Epithelial cell of proximal tubule (primary cell): Measurements from ENCODE around the gene AAMDC. TPM values are rescaled to one million over a fixed set of nuclear protein-coding genes. Genes with fewer than 3 reads are reported as not detected.

Source experiments
- DNase-seq: peaks from one replicate; pipeline ENCODE4 v3.0.0-alpha.2; 2011; ENCODE audit warnings: low read depth
- H3K4me3 ChIP-seq: 2 replicates; pipeline ENCODE4 v1.5.1; 2011; ENCODE audit warnings: low read depth, mild to moderate bottlenecking, low read length
- total RNA-seq: library from RNA; depleted of rRNA; stranded (reverse); fragments of >200 nt; gene quantifications from 2 replicates; pipeline ENCODE4 v1.2.3, GENCODE V29; 2015
- TF ChIP-seq, protein P1 (sequence below): conservative IDR thresholded peaks from 2 replicates; pipeline ENCODE4 v1.5.1; 2012; ENCODE audit warnings: low read depth, mild to moderate bottlenecking, low read length

AAMDC gene
- total RNA-seq, 1 donor from 2014 or later: 19.3 TPM

DNA sequence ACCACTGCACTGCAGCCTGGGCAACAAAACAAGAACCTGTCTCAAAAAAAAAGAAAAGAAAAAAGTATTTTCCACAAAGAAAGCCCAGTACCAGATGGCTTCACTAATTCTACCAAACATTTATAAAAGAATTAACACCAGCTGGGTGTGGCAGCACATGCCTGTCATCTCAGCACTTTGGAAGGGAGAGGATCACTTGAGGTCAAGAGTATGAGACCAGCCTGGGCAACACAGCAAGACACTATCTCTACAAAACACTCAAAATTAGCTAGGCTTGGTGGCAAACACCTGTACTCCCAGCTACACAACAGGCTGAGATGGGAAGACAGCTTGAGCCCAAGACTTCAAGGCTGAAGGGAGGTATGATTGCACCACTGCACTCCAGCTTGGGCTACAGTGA lies 20.5 kb upstream of the AAMDC start:
- no peak overlapping the region for H3K4me3 ChIP-seq
- TF ChIP-seq, protein P1, sequence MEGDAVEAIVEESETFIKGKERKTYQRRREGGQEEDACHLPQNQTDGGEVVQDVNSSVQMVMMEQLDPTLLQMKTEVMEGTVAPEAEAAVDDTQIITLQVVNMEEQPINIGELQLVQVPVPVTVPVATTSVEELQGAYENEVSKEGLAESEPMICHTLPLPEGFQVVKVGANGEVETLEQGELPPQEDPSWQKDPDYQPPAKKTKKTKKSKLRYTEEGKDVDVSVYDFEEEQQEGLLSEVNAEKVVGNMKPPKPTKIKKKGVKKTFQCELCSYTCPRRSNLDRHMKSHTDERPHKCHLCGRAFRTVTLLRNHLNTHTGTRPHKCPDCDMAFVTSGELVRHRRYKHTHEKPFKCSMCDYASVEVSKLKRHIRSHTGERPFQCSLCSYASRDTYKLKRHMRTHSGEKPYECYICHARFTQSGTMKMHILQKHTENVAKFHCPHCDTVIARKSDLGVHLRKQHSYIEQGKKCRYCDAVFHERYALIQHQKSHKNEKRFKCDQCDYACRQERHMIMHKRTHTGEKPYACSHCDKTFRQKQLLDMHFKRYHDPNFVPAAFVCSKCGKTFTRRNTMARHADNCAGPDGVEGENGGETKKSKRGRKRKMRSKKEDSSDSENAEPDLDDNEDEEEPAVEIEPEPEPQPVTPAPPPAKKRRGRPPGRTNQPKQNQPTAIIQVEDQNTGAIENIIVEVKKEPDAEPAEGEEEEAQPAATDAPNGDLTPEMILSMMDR: no peak
- DNase-seq: no peak

DNA sequence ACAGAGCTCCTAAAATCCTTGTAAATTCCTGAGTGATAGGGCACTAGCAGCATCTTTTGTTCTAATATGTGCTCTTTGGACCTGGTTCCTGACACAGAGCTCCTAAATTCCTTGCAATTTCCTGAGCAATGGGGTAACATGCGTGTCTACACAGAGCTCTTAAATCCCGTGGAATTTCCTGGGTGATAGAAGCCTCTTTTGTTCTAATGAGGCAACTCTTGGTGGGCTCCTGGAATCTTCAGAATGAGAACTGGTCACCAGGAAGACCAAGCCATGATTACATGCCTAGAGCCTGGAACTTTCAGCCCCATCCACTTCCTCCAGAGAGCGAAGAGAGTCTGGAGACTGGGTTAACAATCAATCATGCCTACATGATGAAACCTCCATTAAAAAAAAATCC lies 19.5 kb upstream of the AAMDC start:
- no peak overlapping the region for H3K4me3 ChIP-seq
- no peak for DNase-seq
- TF ChIP-seq, protein P1: no peak

DNA sequence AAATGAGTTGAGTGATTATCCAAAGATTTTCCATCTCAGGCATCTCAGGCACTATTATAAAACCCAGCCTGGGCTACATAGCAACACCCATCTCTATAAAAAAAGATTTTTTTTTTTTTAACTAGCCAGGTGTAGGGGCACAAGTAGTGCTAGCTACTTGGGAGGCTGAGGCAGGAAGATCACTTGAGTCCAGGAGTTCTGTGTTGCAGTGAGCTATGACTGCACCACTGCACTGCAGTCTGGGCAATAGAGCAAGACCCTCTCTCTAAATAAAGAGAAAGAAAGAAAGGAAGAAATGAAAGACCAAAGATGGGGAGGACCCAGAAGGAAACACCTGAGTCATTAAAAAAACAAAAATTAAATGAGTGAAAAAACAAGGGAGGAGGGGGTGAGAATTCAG lies 14.5 kb upstream of the AAMDC start:
- no peak for DNase-seq
- no peak overlapping the region for H3K4me3 ChIP-seq
- TF ChIP-seq, protein P1: no peak

DNA sequence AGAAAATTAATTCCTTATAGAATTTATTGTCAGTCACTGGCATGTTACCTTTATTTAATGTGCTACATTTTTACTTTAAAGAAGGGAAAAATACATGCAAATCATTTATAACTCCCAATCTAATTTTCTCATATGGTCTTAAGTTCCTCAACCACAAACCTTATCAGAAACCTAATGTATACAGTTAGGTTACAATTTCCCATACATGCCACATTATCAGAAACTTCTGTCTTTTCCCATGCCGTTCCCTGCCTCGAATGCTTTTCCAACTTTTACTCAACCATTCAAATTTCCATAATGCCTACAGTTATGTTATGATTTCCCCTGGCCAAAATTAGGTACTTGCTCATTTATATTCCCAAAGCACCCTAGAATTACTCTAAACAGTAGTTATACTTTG lies 14.0 kb upstream of the AAMDC start:
- TF ChIP-seq, protein P1: no peak

DNA sequence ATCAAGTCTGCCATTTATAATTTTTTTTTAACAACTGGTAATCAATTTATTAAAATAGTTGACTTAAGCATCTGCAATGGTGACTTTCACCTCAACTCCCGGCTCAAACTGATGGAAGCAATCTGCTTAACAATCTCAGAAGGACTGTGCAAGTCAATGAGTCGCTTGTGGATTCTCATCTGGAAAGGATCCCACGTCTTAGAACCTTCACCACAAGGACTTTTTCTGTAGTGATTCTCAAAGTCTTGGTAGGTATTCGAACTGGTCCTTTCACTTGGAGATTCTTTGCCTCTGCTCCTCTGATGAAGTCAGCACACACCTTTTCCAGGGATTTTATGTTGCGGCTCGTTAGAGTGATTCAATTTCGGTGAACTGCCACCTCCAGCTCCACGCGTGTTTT lies 7.7 kb upstream of the AAMDC start:
- no peak for DNase-seq
- H3K4me3 ChIP-seq: no peak overlapping the region
- TF ChIP-seq, protein P1: no peak

More for the DNA sequence above, 14.0 kb upstream of the AAMDC start:
- no peak for DNase-seq
- no peak overlapping the region for H3K4me3 ChIP-seq

DNA sequence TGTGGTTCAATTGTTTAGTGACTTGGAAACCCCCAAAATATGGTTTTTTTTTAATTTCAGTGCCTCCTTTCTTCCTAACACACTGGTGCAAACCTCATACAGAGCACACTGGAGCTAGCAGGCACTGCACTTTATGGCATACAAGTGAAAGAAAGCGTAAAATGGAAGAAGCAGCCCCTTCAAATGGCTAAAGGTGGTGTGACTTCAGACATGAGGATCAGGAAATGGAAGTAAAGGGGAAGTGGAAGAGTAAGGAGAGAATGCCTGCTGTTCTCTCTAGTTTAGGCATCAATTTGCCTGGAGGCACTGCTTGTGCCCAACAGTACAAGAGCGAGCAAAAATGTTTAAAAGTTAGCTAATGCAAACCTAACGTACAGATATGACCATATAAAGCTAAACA lies 6.1 kb upstream of the AAMDC start:
- TF ChIP-seq, protein P1: no peak
- no peak overlapping the region for H3K4me3 ChIP-seq
- DNase-seq: no peak

DNA sequence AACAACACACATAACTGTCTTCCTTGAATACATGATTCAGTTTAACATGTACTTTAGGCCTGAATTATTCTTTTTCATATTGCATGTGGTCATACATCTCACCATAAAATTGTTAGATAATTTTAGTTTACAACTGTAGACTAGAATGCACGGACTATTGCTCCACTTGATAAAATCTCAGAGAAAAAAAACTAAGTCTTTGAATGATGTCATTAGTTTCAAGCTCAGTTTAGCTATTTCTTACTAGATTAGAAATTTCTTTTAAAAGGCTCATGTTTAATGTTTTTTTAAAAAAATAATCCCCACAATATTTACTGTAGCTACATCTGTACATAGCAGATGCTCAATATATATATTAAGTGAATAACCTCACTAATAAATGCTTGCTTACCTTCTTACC lies 5.5 kb upstream of the AAMDC start:
- no peak overlapping the region for H3K4me3 ChIP-seq
- TF ChIP-seq, protein P1: no peak
- DNase-seq: no peak
